ENCODE data around the gene MAS1.

The MAS1 gene

GRCh38 chr6:159929819-159930218 lies 39.0 kb downstream of the MAS1 start:
- H3K27ac ChIP-seq: no peak overlapping the region

GRCh38 chr6:159931112-159931511 lies 40.3 kb downstream of the MAS1 start:
- TF ChIP-seq CTCF (conservative IDR thresholded peaks at IDR 0.05): no peak
- no peak overlapping the region for H3K27ac ChIP-seq

More at GRCh38 chr6:159929819-159930218, 39.0 kb downstream of the MAS1 start:
- TF ChIP-seq CTCF (conservative IDR thresholded peaks at IDR 0.05): no peak

GRCh38 chr6:159931846-159932245 lies 41.1 kb downstream of the MAS1 start:
- TF ChIP-seq CTCF (conservative IDR thresholded peaks at IDR 0.05): no peak
- no peak overlapping the region for H3K27ac ChIP-seq

GRCh38 chr6:159933077-159933476 lies 42.3 kb downstream of the MAS1 start:
- no peak overlapping the region for H3K27ac ChIP-seq
- no peak for TF ChIP-seq CTCF (conservative IDR thresholded peaks at IDR 0.05)

- no peak for TF ChIP-seq CTCF (conservative IDR thresholded peaks at IDR 0.05)
- no peak overlapping the region for H3K27ac ChIP-seq
Observed at GRCh38 chr6:159934181-159934580, 43.4 kb downstream of the MAS1 start.

GRCh38 chr6:159935065-159935464 lies 44.3 kb downstream of the MAS1 start:
- no peak for TF ChIP-seq CTCF (conservative IDR thresholded peaks at IDR 0.05)
- no peak overlapping the region for H3K27ac ChIP-seq

GRCh38 chr6:159935633-159936032 lies 44.8 kb downstream of the MAS1 start:
- H3K27ac ChIP-seq: no peak overlapping the region
- no peak for TF ChIP-seq CTCF (conservative IDR thresholded peaks at IDR 0.05)

- TF ChIP-seq CTCF (conservative IDR thresholded peaks at IDR 0.05): no peak
Observed at GRCh38 chr6:159939591-159940016, 48.8 kb downstream of the MAS1 start.

More at GRCh38 chr6:159939591-159940016, 48.8 kb downstream of the MAS1 start:
- H3K27ac ChIP-seq: no peak overlapping the region

Data from VCaP (cell line).